GM21528 (cell line): ENCODE results near the gene SLC7A6OS.
A peak's percentile ranks its signal among the peaks of the same experiment; 100 is the strongest.

Experiments used
- ATAC-seq: cut with Tn5 transposase; IDR thresholded peaks from one replicate; pipeline ENCODE4 v1.9.1; 2021; ENCODE audit warnings: mild to moderate bottlenecking, moderate library complexity; ENCODE audit not compliant: unreplicated experiment, low FRiP score

The SLC7A6OS gene

DNA sequence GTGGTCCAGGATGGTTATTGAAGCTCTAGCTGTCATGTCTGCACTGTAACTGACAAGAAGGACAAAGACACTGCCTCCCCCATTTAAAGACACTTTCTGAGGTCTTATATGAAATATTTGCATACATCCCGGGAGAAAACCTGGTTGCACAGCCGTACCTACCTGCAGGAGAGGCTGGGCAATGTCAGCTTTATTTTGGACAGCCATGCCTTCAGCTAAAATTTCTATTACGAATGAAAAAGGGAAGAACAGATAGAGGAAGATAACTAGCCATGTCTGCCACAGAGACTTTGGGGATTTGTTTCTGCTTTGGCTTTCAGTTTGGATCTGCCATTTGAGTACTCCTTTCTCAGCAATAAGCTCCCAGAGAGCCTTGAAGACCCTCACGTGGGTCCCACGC is 27.4 kb downstream of the SLC7A6OS start:
- ATAC-seq = no peak

DNA sequence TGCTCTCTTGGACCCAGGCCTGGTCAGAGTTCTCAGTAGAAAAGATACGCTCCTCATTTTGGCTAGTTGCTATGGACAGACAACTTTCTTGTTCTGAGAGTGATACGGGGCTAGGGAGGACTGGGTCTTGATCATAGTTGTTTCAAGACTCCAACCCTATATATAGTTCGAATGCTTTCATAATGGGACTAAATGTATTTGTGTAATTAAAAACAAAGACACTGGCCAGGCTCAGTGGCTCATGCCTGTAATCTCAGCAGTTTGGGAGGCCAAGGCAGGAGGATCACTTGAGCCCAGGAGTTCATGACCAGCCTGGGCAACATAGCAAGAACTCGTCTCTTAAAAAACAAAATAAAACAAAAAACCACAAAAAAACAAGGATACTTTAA is 28.7 kb downstream of the SLC7A6OS start:
- no peak for ATAC-seq

DNA sequence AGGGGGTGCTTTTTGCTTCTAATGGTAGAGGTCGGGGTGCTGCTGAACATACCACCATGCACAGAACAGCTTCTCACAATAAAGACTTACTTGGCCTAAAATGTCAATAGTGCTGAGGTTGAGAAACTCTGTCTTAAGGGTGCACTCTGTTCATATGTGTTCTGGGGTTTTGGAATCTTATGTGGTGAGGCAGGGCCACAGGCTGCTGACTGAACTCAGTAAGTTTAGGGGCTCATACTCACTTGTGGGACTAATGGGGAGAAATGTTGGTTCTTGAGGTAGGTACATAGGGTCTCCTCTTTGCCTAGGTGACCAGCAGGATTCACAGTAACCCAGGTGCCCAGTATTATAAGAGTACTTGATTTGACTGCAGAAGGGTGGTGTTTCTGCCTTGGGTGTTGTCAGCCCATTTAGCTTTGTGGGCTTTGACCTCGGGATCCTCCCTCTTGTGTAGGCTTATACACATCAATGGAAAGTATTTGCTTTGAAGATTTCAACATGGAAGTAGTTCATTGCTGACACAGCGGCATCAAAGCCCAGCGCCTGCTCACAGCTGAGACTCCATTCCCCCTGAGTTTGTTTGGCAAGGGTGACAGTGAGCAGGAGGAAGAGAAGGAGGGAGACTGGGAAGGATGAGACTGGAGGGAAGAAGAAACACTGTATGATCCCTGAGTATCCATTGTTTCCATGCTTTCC is 29.2 kb downstream of the SLC7A6OS start:
- no peak for ATAC-seq

DNA sequence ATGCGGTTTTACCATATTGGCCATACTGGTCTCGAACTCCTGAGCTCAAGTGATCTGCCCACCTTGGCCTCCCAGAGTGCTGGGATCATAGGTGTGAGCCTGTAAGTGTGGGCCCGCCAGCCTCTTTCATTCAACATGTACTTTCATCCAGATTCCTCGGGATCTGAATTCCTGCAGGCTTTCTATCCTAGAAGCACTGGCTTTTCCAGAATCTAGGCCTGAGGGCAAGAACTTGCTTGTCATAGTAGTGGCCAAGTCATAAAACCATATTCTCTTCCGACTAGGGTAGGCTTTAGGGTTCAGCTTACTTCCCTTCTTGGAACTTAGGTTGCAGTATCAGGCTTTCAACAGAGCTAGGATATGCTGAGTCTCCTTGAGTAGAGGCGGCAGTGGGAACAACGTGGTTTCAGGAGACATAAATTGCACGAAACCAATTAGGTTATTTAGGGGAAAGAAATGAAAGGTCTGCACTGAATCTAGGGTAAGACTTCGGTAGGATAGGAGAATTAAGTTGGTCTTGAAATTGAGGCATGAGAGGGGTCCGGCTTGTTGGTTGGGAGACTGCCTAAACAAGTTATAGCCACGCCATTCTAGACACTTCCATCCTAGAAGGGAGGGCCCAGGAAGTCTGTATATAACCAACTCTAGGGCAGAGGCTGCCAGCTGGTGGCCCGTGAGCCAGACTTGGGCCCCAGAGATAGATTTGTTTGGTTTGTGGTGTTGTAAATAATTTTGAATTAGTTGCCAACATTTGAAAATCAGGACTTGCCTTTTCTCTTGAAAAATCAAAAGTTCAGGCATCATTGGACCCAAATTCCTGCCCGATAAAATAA is 30.8 kb downstream of the SLC7A6OS start:
- ATAC-seq = no peak

DNA sequence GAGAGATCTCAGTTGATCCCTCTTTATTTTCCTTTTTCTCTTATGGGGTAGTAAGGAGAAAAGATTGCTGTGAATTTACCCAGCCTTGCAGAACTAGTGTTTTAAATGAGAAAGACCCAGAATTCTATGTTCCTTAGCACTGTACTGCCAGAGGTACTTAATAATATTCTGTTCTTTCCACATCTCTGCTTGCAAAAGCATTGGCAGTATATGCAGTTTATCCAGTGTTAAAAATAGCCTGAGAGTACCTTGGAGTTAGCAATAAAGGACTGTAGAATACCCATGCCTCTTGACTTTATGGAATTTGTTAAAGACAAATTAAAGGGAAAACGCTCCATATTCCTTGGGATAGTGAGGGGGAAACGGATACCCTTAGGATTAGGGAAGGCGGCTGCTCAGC is 34.5 kb downstream of the SLC7A6OS start:
- ATAC-seq = no peak

DNA sequence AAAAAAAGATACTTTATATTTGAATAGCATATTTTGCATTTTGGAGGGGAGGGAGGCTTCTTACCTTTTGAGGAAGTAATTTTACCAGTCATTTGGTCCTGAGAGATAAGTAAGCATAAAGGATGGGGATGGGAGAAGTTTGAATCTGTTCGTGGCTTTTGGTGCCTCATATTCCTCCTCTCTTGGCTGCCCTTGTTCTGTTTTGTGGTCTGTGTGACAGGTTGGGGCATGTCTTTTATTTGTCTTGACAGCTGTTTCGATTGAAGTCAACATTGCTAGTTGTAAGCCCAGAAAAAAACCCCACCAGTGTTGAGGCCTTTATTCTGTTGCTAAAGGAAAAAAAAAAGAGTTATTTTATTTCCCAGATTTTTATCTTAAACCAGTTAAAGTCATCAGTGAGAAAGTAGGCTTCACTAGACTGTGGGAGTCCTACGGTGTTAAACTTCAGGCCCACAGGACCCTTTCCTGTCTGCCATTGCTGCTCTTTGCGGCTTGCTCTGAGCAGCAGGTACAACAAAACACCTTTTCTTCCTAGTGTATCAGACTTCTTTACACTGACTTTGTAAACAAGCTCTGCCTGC is 35.0 kb downstream of the SLC7A6OS start:
- peak; percentile 66 for ATAC-seq

DNA sequence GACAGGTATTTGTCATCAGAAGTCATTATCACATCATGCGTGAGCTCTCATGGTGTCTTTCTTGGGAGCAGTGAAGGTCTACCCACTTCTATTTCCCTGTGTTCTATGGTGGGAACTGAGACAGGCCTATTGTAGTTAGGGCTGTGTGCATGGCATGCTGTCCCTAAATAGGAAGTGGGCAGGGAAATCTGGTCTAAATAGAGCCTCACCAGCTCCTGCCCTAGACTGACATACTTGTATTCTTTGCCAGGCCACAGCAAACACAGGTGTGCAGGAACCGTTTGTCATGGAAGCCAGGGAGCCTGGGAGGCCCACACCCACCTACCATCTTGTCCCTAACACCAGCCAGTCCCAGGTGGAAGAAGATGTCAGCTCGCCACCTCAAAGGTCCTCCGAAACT is 36.3 kb downstream of the SLC7A6OS start:
- no peak for ATAC-seq

DNA sequence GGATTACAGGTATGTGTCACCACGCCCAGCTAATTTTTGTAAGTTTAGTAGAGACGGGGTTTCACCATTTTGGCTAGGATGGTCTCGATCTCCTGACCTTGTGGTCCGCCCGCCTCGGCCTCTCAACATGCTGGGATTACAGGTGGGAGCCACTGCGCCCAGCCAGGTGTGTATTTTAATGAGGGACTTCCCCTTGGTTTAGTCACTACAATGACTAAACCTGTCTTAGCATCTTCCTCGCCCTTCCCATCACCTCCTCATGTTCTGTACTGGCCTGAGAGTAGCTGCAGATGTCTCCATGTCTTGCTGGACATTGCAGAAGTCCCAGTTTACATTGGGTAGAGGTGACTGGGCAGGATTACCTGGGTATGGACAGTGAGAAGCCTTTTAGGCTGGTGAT is 36.9 kb downstream of the SLC7A6OS start:
- ATAC-seq = no peak

DNA sequence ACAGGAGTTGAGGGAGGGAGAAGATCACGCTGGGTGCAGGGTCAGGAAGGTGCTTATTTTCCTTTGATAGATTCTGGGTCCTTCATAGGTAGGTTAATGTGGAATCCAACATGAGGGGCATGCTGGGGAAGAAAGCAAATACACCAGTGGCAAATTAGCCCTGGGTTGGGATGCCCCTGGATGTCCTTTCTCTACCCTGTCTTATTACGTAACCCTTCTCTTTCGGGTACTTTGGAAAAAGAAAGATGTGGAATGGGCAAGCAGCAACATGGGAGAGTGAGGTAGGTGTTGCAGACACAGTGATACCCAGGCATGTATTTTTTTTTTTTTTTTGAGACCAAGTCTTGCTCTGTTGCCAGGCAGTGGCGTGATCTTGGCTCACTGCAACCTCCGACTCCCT is 37.3 kb downstream of the SLC7A6OS start:
- ATAC-seq = no peak

DNA sequence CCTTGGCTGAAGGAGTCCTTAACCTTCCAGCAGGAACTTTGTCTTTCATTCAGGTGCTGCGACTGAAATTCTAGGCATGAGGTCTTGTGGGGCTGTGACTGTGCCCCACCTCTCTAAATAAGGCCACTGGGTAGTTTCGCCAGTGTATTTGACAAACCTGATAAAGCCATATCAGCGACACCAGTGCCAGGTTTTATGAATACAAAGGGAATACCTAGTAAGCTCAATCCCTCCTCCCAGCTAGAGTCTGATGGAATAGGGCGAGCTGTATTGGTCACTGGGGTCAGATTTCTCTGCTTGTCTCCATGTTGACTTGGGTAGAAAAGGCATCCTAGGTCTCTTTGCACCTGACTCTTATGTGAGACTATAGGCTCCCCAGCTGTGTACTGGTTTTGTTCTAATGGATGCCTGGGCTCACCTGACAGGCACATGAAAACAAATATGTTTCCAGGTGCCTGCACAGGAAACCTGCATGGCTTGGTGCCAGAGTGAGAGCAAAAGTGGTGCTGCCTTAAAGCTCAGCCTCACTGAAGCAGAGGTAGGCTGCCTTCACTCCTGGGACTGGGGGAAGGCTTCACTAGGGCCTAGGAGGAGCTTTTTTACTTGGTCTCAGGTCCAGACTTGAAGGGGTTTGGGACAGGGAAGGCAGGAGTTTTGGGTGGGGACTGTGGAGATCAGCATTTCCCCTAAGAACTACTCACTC is 38.1 kb downstream of the SLC7A6OS start:
- ATAC-seq = no peak

DNA sequence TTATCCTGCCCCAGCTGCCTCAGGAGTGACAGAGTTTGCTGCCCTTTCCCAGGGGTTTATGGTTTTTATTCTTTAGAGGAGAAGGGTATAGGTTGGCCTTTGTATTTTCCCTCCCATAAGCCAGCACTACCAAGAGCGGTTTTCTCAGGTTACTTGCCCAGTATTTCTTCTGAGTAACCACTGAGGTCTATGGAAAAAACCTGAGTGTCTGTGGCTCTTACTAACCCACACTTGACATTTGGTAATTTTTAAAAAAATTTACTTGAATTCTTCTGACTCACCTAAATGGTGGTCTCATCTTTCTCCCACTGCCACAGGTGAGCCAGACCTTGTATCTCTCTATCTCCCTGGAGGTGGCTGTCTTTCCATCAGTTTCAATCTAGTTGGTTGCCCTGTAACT is 40.4 kb downstream of the SLC7A6OS start:
- ATAC-seq = no peak

DNA sequence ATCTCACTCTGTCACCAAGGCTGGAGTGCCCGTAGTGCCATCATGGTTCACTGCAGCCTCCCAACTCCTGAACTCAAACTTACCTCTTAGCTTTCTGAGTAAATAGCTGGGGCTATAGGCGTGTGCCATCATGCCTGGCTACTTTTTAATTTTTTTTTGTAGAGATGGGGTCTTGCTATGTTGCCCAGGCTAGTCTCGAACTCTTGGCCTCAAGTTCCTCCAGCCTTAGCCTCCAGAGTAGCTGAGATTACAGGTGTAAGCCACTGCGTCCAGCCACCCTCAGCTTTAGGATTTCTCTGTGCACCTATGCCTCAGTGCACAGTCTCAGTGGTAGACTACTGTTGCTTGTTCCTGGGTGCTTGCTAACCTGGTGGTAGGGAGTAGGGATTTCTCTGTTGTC is 41.0 kb downstream of the SLC7A6OS start:
- no peak for ATAC-seq

DNA sequence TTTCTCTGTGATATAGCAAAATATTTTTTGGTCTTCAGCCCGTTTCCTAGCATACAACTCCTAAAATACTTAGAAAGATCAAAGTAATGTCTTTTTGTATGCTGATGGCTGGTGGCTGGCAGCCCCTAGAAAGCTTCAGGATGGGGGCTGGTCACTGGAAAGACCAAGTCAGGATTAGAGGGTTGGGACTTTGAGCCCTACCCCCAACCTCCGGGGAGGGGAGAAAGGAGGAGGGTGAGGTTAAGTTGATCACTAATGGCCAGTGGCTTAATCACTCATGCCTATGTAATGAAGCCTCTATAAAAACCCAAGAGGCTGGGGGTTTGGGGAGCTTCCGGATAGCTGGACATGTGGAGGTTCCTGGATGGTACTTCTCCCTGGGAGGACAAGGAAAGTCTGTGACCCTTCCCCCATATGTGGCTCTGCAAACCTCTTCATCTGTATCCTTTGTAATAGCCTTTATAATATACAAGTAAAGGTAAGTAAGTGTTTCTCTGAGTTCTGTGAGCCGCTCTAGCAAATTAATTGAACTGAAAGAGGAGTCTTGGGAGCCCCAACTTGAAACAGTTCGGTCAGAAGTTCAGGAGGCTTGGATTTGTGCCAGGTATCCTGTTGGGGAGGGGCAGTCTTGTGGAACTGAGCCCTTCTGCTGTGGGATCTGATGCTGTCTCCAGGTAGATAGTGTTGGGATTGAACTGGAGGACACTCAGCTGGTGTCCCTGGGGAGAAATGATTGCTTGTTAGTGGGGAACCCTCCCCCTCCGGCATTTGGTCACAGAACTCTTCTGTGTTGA is 42.9 kb downstream of the SLC7A6OS start:
- ATAC-seq = no peak

DNA sequence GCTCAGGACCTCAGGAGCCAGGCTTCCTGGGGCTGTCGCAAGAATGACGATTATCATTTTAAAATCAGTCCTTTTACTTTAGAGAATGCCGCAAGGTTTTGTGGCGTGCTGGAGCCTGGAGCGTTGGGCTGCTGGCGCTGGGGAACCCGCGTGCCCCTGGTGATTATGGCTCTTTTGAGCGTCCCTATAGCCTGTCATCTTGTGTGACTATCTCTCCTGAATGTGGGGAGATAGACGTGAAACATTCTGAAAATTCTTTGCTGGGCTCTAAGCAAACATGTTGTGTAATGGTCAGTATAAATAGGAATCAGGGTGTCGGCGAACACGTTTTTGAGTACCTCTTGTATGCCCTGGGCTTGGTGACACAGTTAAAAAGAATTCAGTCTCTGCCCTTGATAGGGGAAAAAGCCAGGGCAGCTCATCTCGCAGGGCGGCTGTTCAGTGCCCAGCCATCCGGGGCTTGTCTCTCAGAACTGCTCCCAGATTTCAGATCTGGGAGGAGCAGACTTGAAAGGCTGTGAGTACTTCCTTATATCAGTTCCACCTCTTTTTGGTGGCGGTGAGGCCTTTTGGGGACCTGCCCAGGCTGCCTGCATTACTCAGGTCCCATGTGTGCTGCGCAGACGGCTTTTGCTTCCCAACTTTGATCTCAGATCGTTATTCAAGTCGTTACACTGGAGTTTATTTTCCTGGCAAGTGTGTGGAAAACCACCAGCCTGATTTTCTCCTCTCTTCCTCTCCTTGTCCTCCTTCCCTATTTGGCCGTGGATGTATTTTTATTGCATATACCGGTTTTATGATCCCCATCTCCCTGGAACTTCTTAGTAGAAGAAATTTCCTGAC is 45.4 kb downstream of the SLC7A6OS start:
- peak; percentile 13 for ATAC-seq

DNA sequence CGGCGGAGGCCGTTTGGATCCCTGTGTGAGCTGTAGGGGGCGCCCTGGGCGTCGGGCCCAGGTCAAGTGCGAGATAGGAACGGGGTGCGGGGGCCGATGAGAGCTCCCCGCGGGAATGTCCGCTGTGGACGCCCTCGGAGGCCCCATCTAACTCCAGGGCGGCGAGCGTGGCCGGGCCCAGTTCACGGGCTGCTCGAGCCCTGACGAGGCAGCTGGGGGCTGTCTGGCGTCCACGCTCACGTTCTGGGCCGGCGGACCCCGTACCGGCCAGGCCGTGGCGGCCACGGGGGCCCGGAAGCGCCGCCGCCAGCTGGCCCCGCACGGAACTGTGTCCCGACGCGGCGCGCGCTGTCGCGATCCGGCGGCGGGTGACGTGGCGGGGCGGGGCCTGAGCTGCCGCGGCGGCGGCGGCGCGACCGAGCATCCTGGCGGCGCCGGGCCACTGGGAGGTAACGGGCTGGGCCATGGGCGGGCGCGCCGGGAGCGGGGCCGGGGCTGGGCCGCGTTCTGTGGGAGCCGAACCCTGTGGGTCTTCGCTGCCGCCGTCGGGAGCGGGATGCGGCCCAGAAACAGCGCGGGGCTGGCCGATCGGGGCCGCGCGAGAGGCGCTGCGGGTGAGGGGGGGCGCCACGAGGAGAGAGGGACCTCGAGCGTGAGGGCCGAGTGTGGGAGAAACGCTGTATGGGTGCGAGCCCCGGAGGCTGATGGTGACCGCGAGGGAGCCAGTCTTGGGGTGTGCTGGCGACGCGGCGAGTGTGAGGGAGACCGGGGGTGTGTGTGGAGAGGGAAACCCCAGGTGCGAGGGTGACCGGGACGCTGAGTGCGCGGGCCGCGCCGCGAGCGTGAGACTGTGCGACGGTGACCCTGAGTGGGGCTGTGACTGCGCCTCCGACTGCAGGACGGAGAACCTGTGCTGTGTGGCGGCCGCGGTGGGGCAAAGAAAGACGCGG is 46.3 kb downstream of the SLC7A6OS start, which contains the start of gene SLC7A6:
TSS of gene SLC7A6 (plus strand) at position 399 of the 950 bp plus-strand sequence. CDS start 10,201 bp downstream, outside the sequence.
- peak; percentile 60 for ATAC-seq

DNA sequence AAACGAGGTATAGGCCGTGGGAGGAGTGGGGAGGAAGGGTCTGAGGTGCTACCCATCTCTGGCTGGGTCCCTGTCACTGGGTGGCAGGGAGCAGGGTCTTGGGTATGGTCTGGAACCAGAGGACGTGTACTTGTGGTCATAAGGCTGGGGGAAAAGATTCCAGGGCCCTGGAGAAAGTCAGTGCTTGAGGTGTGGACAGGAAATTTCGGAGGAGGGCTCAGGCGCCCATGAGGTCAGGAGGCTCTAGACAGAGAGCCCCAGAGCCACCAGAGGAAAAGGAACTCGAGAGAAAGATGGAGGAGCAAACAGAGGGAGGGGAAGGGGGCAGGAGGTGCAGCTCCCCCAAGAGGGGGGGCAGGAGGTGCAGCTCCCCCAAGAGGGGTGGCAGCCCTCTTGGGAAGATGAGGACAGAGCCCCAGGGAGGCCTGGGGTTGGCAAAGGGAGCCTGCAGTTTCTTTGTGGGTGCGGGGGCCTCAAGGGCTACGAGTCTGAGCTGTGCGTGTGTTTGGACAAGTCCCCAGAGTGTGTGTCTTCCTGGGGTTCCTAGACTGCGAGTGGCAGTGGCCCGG is 47.1 kb downstream of the SLC7A6OS start:
- peak; percentile 17 for ATAC-seq

DNA sequence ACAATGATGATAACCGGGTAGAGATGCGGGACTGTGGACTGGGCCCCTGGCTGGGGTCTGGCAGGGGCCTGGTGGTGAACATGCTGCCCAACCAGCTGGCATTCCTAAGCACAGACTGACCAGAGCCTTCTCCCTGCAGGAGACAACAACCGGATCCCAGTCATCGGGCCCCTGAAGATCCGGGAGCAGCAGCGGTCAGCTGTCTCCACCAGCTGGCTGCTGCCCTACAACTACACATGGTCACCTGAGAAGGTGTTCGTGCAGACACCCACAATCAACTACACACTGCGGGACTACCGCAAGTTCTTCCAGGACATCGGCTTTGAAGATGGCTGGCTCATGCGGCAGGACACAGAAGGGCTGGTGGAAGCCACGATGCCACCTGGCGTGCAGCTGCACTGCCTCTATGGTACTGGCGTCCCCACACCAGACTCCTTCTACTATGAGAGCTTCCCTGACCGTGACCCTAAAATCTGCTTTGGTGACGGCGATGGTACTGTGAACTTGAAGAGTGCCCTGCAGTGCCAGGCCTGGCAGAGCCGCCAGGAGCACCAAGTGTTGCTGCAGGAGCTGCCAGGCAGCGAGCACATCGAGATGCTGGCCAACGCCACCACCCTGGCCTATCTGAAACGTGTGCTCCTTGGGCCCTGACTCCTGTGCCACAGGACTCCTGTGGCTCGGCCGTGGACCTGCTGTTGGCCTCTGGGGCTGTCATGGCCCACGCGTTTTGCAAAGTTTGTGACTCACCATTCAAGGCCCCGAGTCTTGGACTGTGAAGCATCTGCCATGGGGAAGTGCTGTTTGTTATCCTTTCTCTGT is 51.5 kb downstream of the SLC7A6OS start:
- ATAC-seq = no peak
